MM.1S (cell line): Measurements from ENCODE around the gene MLLT10.
"Not testable (repeated sequence)": the region's sequence is repeated elsewhere in the genome, so short reads cannot be mapped to it uniquely, and the experiment has no call there.

Experiments
- EZH2 ChIP-seq: fragments of 300-600 bp; sonication (generic); optimal IDR thresholded peaks from 2 replicates; pipeline ENCODE3; 2017; ENCODE audit warnings: low read depth, mild to moderate bottlenecking, antibody characterized with exemption, low read length, mixed read lengths
- EZH2phosphoT487 ChIP-seq: fragments of 300-600 bp; sonication (generic); IDR thresholded peaks from 2 replicates; pipeline ENCODE4 v1.6.1; 2018; ENCODE audit warnings: antibody characterized with exemption, low read length
- TF ChIP-seq, protein P1 (sequence below): fragments of 300-600 bp; sonication (generic); IDR thresholded peaks from 2 replicates; pipeline ENCODE4 v1.5.1; 2016; ENCODE audit warnings: antibody characterized with exemption, low read length, mixed read lengths

DNA sequence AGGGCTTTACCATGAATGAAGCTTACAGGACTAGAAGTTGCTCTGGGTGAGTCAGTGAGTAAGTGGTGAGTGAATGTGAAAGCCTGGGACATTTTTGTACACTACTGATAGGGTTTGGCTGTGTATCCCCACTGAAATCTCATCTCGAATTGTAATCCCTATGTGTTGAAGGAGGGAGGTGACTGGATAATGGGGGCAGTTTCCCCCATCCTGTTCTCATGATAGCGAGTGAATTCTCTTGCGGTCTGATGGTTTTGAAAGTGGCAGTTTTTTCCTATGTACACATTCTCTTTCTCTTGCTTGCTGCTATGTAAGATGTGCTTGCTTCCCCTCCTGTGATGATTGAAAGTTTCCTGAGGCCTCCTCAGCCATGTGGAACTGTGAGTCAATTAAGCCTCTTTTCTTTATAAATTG lies 47.4 kb downstream of the MLLT10 start:
- TF ChIP-seq EZH2, EZH2phosphoT487: not testable (repeated sequence)
- TF ChIP-seq, protein P1, sequence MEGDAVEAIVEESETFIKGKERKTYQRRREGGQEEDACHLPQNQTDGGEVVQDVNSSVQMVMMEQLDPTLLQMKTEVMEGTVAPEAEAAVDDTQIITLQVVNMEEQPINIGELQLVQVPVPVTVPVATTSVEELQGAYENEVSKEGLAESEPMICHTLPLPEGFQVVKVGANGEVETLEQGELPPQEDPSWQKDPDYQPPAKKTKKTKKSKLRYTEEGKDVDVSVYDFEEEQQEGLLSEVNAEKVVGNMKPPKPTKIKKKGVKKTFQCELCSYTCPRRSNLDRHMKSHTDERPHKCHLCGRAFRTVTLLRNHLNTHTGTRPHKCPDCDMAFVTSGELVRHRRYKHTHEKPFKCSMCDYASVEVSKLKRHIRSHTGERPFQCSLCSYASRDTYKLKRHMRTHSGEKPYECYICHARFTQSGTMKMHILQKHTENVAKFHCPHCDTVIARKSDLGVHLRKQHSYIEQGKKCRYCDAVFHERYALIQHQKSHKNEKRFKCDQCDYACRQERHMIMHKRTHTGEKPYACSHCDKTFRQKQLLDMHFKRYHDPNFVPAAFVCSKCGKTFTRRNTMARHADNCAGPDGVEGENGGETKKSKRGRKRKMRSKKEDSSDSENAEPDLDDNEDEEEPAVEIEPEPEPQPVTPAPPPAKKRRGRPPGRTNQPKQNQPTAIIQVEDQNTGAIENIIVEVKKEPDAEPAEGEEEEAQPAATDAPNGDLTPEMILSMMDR, result not testable (repeated sequence)
